CD4-positive, alpha-beta T cell treated with Interleukin-12 subunit alpha and Interleukin-12 subunit beta, for 1 hour (primary cell): ENCODE results near the gene FRAS1.

ENCODE experiments used
- DNase-seq: peaks from one replicate; pipeline ENCODE4 v3.0.0-alpha.2; 2020

Gene FRAS1

GRCh38 chr4:78332976-78333375, 275.9 kb downstream of the FRAS1 start:
- no peak for DNase-seq

GRCh38 chr4:78336093-78336943, 279.2 kb downstream of the FRAS1 start:
- no peak for DNase-seq

DNA sequence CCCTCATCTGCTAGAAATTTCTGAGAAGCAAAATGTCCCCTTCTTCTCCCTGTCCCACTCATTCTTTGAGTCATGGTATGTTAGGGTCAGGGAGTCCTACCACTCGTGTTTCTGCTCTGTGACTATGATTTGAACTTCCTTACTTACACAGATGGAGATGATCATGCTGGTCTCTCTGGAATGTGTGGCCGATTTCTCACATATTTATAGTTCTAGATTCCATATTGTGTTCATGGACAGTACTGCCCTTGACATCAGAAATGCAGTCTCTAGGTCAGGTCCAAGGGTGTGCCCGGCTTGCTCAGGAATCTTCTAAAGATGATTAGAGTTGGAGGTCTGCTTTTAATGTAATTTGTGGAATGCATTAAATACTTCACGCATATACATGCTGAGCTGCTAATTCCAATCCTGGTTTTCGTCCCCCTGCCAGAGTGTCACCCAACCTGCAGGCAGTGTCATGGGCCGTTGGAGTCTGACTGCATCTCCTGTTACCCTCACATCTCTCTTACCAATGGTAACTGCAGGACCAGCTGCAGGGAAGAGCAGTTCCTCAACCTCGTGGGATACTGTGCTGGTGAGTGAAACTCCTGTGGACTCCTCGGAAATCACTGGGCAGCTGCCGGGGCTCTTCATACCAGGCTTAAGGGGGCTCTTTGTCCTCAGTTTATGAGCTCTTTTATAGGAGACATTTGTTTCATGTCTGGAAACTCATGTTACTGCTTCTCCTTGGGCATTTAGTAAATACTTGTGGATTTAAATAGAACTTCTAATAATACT, 280.3 kb downstream of the FRAS1 start:
- no peak for DNase-seq

- DNase-seq: no peak
Measured at GRCh38 chr4:78342125-78342524, 285.0 kb downstream of the FRAS1 start.

DNA sequence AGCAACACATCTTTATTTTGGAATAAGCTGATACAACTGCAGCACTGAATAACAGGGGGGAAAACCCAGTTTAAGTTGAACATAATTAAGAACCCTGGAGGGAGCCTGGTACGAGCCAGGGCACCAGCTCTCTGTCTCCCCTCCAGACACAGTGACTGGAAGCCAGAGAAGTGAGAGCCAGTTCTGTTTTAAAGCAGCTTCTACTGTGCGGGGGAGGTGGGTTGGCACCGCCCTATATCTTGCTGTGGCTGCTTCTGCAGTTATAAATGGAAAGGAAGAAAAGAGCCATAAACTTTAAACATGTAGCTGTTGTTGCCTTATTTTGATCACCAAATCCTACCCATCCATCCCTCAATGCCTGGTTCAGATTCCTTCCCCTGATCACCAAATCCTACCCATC, 286.6 kb downstream of the FRAS1 start:
- no peak for DNase-seq

- no peak for DNase-seq
Measured at GRCh38 chr4:78345237-78345636, 288.1 kb downstream of the FRAS1 start.

DNA sequence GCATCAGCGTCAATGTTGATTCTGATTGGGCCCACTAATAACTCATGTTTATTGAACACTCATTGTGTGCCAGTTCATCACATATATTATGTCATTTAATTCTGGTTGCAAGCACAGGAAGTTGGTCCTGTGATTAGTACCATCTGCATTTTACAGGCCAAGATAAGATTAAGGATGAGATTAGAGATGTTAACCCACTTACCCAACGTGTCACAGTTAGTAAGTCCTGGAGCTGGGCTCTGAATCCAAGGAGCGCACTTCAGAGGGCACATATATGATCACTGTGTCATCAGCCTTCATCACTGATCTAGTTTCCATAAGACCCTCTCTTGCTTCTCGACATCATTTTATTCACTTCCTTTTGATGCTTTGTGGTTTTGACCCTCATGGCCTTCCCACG, 289.1 kb downstream of the FRAS1 start:
- no peak for DNase-seq

DNA sequence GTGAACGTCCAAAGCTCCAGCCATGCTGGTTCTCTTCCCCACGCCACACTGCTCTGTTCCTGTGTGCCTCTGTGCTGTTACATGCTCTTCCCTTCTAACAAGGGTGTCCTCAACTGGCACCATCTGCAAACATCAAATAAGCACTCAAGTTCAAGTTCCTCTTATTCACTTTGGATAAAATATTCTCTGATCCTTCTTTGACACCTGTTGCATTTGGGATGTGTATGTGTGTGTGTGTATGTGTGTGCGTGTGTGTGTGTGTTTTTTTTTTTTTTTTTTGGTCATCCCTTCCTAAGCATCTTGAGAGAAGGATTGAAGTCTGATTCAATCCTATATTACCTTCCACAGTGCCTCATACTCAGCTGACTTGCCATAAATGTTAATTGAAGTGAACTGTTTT, 290.4 kb downstream of the FRAS1 start:
- DNase-seq: no peak

DNA sequence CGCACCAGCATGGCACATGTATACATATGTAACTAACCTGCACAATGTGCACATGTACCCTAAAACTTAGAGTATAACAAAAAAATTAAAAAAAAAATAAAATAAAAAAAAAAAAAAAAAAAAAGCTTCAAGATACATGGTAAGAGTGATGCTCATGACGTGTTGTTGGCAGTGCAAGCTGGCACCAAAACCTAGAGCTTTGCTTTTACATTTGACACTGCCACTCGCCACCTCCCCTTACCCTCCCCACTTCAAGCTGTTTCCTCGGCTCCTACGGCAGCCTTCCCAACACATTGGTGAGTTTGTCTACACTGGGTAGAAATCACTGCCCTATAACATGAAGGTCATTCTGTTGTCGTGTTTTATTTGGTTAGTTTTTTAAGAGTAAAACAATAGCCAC, 296.8 kb downstream of the FRAS1 start:
- DNase-seq: no peak

DNA sequence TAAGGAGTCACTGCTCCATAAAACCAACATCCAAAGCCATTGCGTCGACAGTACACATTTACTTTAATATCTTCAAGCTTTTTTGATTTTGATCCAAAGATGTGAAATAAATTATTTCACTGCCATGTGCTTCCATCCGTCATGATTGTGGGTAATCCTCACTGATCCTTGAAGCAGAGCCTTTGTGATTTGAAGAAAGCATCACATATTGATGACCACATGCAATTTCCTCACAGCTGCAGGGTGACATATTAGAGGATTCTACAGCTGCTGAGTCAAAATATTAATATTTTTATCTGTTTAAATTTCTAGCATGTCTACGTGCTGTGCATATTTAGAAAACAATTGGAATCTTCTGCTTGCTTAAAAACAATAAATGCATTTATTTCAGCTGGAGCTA, 297.7 kb downstream of the FRAS1 start:
- no peak for DNase-seq

GRCh38 chr4:78355306-78355705, 298.2 kb downstream of the FRAS1 start:
- no peak for DNase-seq

DNA sequence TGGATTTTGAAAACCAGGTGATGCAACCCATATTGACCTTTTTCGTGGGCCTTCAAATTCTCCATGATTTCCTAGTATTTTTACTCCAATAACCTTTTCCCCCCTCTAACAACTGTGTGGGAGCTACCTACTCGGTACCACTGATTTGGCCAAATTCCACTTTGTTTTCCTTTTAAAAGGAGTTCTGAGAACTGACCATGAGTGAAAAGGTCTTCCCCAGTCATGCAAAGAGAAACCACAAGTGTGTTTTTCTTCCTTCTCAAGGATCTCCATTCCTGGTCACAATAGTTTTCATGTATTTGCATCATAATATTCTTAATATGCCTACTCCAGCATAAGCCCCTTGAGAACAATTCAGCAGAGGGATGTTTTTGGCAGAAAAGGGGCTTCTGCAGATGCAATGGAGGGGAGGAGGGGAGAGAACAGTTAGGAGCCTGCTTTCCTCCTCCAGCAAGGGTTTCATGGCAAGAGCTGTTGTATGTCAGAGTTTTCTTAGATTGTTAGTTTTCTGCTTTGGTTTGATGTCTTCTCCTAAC, 299.2 kb downstream of the FRAS1 start:
- DNase-seq: no peak

GRCh38 chr4:78357122-78357521, 300.0 kb downstream of the FRAS1 start:
- DNase-seq: no peak

GRCh38 chr4:78360466-78360865, 303.3 kb downstream of the FRAS1 start:
- no peak for DNase-seq

DNA sequence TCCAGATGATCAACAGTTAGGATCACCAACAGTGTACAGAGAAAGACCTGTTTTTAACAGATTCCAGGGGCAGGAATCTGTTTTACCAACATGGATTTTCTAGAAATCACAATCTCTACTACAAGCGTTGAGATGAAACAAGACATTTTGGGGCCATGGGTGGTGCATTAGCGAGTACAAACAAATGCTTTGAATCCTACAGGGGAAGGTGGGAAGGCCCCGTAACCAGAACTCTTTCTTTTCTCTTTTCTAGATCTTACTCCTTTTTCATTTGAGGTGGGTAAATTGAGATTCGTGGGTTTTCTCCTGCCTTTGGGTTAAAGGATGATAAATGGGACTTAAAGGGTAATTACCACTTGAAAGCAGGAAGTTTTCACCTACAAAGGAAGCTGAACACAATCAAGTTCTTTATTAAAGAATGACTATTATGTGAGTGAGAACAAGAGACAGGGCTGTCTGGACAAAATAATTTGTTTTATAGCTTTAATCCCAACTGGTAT, 304.5 kb downstream of the FRAS1 start:
- DNase-seq: no peak

DNA sequence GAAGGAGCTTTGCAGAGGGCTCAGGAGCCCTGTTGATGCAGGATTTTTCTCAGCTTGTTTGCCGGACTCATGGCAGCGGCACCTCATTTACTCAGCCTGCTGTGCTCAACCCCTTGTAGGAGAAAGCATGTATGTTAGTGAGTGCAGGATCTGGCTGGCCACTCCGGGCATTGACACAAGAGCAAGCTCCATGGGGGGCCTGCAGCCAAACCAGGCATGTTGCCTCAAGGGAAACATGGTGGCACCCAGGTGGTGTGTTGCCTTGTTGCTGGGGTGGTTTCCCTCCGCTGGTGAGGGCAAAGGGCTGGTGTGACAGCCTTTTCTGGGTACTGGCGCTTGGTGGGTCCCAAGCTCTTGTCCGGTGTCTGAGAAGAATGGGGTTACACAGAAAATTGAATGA, 305.2 kb downstream of the FRAS1 start:
- no peak for DNase-seq

DNA sequence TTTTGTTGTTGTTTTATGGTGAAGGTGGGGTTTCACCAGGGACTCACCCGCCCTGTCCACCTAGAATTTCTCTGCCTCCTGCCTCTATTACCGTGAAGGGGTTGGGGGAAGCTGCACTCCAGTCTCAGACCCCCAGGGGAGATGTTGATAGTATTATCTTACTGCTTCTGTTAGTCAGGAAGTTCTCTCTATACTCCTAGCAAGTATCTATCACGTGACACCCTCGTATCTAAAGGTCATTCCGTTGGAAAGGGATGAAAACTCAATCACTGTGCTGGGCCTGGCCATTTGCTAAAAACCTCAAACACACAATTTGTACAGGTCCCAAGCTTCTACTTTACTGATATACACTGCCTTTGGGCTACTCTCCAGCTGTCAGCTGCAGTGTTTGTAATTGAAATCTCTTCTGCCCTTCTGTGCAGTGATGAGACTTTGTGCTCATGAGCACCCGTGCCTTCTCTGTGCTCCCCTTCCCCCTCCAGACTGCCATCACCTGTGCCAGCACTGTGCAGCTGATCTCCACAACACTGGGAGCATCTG, 306.0 kb downstream of the FRAS1 start:
- DNase-seq: no peak

GRCh38 chr4:78369679-78370078, 312.6 kb downstream of the FRAS1 start:
- DNase-seq: no peak

DNA sequence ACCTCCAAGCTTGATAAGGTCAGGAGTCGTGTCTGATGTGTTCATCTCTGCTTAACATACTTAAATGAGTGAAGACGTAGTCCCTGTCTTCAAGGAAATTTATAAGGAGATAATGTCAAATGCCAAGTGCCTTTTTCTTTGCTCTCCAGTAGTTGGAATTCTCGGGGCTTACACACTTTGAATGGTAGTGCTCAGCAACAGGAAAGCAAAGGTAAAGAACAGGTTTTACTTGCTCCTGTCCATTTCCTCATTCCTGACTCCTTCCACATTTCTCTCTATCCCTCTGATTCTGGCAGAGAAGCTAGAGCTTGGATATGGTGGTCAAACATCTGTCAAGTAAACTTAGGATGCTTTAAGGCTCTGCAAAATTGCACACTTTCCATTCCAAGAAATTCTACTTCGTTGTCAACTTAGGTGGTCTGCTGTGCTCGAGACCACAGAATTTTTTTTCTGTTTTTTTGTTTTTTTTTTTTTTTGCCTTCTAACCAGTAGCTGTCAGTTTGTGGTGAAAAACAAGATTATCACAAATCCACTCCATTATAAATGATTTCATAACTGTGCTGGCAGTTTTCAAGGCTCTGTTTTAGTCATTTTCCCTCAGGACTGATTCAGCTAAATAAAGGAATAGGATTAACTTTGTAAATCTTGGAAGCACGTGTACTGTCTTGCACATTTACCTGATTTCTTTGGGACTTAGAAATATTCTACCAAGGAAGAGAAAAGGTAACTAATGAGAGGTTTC, 313.7 kb downstream of the FRAS1 start:
- DNase-seq: no peak

- no peak for DNase-seq
Measured at GRCh38 chr4:78372355-78372988, 315.3 kb downstream of the FRAS1 start.

DNA sequence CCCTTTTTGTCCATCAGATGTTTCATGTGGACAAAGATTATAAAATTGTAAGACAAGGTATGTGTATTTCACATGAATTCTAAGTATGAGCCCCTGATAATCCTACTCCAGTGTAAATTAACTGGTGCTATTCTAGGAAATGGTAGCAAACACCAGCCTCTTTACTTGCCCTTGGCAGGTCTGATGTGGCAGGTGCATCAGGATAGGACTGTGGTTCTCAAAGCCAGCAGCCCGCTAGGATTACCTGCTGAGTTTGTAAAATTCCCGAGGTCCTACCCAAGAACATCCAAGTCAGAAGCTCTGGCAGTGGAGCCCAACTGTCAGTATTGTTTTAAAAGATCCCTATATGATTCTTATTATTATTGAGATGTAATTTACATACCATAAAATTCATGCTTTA, 320.4 kb downstream of the FRAS1 start:
- no peak for DNase-seq

DNA sequence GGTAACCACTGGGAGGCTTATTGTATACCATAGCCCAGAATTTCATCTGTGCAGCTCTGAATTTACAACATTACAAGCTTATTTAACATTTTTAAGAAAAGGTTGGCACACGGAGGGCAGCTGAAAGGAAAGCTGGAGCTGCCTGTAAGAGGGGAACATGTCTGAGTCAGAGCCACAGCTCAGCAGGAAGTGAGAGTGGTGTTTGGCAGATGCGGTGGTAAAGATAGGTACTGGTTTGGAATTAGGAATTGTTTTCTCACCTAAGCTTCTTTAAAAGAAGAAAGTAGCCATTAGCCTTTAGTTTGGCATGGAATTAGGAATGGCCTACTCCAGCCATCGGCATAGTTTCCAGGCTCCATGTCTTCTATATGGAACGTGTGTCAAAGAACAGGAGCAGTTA, 321.9 kb downstream of the FRAS1 start:
- DNase-seq: no peak
